Vagina (tissue), 2 donors: ENCODE measurements around the gene PDE8A. TPM values are rescaled to one million over a fixed set of nuclear protein-coding genes. Genes with fewer than 3 reads are reported as not detected.

Experiments used
- DNase-seq, 2 donors: peaks; one replicate each; pipeline ENCODE4 v3.0.0-alpha.2; 2017; ENCODE audit errors: extremely low spot score in 2 of 2
- H3K27ac ChIP-seq: fragments of 200-600 bp; sonication (generic); one replicate; pipeline ENCODE4 v1.5.1; 2019
- H3K27me3 ChIP-seq: fragments of 200-600 bp; sonication (generic); one replicate; pipeline ENCODE4 v1.5.1; 2019
- H3K36me3 ChIP-seq, 2 donors: fragments of 200-600 bp; sonication (generic); one replicate each; pipeline ENCODE4 v1.5.1; 2017 to 2019
- H3K4me1 ChIP-seq: fragments of 200-600 bp; sonication (generic); one replicate; pipeline ENCODE4 v1.5.1; 2019
- H3K4me3 ChIP-seq, 2 donors: fragments of 200-600 bp; sonication (generic); 1 replicate in 1 of 2; 2 replicates in 1 of 2; pipeline ENCODE4 v1.5.1; 2016 to 2019
- H3K9me3 ChIP-seq: fragments of 200-600 bp; sonication (generic); one replicate; pipeline ENCODE4 v1.5.1; 2019
- POLR2A ChIP-seq, 2 donors: fragments of 450-650 bp; IDR thresholded peaks; one replicate each; pipeline ENCODE4 v1.6.1; 2017; ENCODE audit warnings: antibody characterized with exemption in 2 of 2, mild to moderate bottlenecking in 2 of 2, moderate library complexity in 2 of 2
- POLR2AphosphoS5 ChIP-seq, 2 donors: sonication (generic); formaldehyde crosslinking; IDR thresholded peaks; one replicate each; pipeline ENCODE4 v1.9.0; 2017; ENCODE audit warnings: antibody characterized with exemption in 2 of 2, mild to moderate bottlenecking in 2 of 2, low read depth in 1 of 2; ENCODE audit not compliant: insufficient read depth in 1 of 2
- intact Hi-C: fragments of 100-400 bp; cut with DNase I; formaldehyde crosslinking; loops from one replicate; pipeline ENCODE4 v1.15.1; 2023
- total RNA-seq: library from RNA; depleted of rRNA; stranded (reverse); fragments of >200 nt; gene quantifications from one replicate; pipeline ENCODE4 v1.2.3, GENCODE V29; 2016
- TF ChIP-seq, protein P1 (sequence below), 3 experiments: fragments of 450-650 bp in 2 of 3; fragments of 200-600 bp in 1 of 3; sonication (generic) in 1 of 3; IDR thresholded peaks; one replicate each; pipeline ENCODE4 v1.5.1; 2017 to 2019; ENCODE audit warnings: antibody characterized with exemption in 3 of 3, mild to moderate bottlenecking in 2 of 3, moderate library complexity in 2 of 3

PDE8A gene, protein sequence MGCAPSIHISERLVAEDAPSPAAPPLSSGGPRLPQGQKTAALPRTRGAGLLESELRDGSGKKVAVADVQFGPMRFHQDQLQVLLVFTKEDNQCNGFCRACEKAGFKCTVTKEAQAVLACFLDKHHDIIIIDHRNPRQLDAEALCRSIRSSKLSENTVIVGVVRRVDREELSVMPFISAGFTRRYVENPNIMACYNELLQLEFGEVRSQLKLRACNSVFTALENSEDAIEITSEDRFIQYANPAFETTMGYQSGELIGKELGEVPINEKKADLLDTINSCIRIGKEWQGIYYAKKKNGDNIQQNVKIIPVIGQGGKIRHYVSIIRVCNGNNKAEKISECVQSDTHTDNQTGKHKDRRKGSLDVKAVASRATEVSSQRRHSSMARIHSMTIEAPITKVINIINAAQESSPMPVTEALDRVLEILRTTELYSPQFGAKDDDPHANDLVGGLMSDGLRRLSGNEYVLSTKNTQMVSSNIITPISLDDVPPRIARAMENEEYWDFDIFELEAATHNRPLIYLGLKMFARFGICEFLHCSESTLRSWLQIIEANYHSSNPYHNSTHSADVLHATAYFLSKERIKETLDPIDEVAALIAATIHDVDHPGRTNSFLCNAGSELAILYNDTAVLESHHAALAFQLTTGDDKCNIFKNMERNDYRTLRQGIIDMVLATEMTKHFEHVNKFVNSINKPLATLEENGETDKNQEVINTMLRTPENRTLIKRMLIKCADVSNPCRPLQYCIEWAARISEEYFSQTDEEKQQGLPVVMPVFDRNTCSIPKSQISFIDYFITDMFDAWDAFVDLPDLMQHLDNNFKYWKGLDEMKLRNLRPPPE
- 33.9 TPM for total RNA-seq

DNA sequence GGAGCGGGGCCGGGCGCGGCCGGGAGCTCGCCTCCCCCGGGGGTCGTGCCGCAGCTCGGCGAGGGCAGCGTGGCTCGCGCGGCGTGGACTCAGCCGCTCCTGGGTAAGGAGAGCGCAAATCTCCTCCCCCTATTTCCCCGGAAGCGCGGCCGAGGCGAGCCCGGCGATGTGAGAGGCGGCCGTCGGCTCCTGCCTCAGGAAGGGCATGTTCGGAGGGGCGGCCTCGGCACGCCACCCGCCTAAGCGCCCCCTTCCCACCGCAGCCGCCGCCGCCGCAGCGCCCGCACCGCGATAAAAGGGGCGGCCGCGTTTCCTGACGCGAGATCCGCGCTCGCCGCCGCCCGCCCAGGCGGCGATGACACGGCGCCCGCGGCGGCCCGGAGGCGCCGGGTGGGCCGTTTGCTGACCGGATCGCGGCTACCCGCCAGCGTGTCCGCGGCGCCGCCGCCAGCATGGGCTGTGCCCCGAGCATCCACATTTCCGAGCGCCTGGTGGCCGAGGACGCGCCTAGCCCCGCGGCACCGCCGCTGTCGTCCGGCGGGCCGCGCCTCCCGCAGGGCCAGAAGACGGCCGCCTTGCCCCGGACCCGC, at the start of gene PDE8A:
Gene PDE8A (plus strand): TSS at position 146 of the 590 bp plus-strand sequence. CDS start 307 bp downstream, at position 453.
- Histone ChIP-seq H3K4me1 (peaks cover 43% of the 10 kb centered on the region), H3K27ac (peak within 1 kb of the TSS; percentile 98), H3K27me3 (no peaks in the 10 kb centered on the region), H3K36me3 (no peaks in the 10 kb centered on the region), H3K4me3 (peak within 1 kb of the TSS; percentile 84 to 98), H3K9me3 (no peaks in the 10 kb centered on the region)
- intact Hi-C loops, result no loop called here
- DNase-seq, result no peak
- TF ChIP-seq, protein P1, sequence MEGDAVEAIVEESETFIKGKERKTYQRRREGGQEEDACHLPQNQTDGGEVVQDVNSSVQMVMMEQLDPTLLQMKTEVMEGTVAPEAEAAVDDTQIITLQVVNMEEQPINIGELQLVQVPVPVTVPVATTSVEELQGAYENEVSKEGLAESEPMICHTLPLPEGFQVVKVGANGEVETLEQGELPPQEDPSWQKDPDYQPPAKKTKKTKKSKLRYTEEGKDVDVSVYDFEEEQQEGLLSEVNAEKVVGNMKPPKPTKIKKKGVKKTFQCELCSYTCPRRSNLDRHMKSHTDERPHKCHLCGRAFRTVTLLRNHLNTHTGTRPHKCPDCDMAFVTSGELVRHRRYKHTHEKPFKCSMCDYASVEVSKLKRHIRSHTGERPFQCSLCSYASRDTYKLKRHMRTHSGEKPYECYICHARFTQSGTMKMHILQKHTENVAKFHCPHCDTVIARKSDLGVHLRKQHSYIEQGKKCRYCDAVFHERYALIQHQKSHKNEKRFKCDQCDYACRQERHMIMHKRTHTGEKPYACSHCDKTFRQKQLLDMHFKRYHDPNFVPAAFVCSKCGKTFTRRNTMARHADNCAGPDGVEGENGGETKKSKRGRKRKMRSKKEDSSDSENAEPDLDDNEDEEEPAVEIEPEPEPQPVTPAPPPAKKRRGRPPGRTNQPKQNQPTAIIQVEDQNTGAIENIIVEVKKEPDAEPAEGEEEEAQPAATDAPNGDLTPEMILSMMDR (IDR thresholded peaks at IDR 0.05), result no peak
- TF ChIP-seq POLR2A (IDR thresholded peaks at IDR 0.05) (no peak), POLR2AphosphoS5 (IDR thresholded peaks at IDR 0.05; ENCODE audit: insufficient read depth in 1 of 2, low read depth in 1 of 2) (no peak)

DNA sequence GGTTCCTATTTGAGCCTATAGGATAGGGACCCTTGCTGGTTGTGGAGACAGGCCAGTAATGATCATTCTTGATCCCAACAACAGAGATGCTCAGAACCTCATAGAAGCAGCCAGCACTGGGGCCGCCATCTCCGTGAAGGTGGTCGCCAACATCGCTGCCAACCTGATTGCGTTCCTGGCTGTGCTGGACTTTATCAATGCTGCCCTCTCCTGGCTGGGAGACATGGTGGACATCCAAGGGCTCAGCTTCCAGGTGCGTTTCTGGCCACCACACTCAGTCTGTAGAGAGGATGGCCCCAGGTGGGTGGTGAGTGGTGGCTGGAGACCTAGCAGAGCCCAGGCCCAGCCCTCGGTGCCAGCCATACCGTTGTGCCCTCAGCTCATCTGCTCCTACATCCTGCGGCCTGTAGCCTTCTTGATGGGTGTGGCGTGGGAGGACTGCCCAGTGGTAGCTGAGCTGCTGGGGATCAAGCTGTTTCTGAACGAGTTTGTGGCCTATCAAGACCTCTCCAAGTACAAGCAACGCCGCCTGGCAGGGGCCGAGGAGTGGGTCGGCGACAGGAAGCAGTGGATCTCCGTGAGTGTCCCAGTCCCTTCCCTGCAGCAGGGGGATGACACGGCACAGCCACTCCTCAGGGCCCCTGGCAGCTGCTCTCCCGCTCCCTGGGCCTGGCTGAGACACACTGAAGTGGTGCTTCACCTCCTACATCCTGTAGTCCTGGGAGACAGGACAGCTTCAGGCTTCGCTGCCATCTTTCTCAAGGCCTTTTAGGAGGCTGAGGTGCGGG, 46.5 kb upstream of the PDE8A start:
- H3K4me1 ChIP-seq, result no peaks in the 10 kb centered on the region
- H3K4me3 ChIP-seq, result no peak overlapping the region
- H3K27ac ChIP-seq, result no peak overlapping the region
- H3K36me3 ChIP-seq, result no peaks in the 10 kb centered on the region
- intact Hi-C loops, result no loop called here
- no peaks in the 10 kb centered on the region for H3K9me3 ChIP-seq
- H3K27me3 ChIP-seq, result no peaks in the 10 kb centered on the region
- TF ChIP-seq POLR2A (IDR thresholded peaks at IDR 0.05), result no peak
- DNase-seq, result no peak

DNA sequence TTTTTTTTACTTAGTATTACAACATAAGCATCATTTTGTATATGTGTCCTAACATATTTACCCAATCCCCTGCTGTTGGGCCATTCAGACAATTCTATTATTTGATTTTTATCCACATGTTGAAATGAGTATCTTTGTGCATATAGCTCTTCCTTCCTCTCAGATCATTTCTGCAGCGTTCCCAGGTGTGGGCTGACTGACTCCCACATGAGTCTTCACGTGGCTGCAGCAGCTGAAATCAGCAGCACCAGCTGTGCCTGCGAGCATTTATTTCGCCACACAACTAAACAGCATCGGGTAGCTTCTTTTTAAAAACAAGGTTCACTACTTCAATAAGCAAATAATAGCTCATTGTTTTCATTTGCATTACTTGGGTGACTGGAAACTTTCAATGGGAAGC, 44.5 kb upstream of the PDE8A start:
- H3K4me3 ChIP-seq, result no peak overlapping the region
- DNase-seq, result no peak
- H3K27me3 ChIP-seq, result no peaks in the 10 kb centered on the region
- no peaks in the 10 kb centered on the region for H3K4me1 ChIP-seq
- H3K9me3 ChIP-seq, result no peaks in the 10 kb centered on the region
- intact Hi-C loops, result no loop called here
- no peaks in the 10 kb centered on the region for H3K36me3 ChIP-seq
- no peak overlapping the region for H3K27ac ChIP-seq
- no peak for TF ChIP-seq POLR2AphosphoS5 (IDR thresholded peaks at IDR 0.05; ENCODE audit: insufficient read depth in 1 of 2, low read depth in 1 of 2)
- TF ChIP-seq, protein P1 (IDR thresholded peaks at IDR 0.05), result no peak
- no peak for TF ChIP-seq POLR2A (IDR thresholded peaks at IDR 0.05)

DNA sequence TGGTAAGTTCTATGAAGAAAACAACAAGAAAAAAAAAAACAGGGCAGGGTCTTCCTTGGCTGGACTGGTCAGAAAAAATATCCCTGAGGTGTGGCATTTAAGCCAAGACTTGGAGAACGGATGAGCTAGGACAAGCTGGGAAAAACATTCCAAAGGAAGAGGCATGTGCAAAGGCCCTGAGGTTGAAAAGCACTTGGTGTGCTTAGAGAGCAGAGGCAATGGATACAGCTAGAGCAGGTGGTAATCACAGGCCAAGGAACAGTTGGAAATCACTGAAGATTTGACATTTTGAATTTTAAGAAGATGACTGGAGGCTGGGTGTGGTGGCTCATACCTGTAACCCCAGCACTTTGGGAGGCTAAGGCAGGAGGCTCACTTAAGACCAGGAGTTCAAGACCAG, 42.9 kb upstream of the PDE8A start:
- H3K27me3 ChIP-seq, result no peaks in the 10 kb centered on the region
- H3K27ac ChIP-seq, result no peak overlapping the region
- no peaks in the 10 kb centered on the region for H3K4me1 ChIP-seq
- intact Hi-C loops, result no loop called here
- no peaks in the 10 kb centered on the region for H3K36me3 ChIP-seq
- no peak overlapping the region for H3K4me3 ChIP-seq
- no peaks in the 10 kb centered on the region for H3K9me3 ChIP-seq
- TF ChIP-seq POLR2A (IDR thresholded peaks at IDR 0.05) (no peak), POLR2AphosphoS5 (IDR thresholded peaks at IDR 0.05; ENCODE audit: insufficient read depth in 1 of 2, low read depth in 1 of 2) (no peak)
- TF ChIP-seq, protein P1 (IDR thresholded peaks at IDR 0.05), result no peak
- no peak for DNase-seq

DNA sequence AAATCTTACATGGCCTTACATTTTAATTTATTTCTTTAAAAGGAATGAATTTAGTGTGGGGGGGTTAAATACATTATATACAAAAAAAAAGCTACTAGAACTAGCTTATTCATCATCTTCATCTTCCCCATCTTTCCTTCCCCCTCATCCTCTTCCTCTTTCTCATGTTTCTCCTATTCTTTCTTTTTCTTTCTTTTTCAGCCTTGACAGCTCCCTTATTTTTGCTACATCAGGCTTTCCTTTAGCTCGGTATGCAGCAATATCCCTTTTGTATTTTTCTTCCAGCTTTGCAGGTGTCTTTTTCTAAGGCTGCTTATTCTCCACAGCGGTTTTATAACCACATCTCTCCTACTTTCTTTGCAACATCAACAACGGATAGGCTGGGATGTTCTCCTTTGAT, 41.3 kb upstream of the PDE8A start:
- TF ChIP-seq, protein P1 (IDR thresholded peaks at IDR 0.05), result no peak
- Histone ChIP-seq H3K36me3 (no peaks in the 10 kb centered on the region), H3K27me3 (no peaks in the 10 kb centered on the region), H3K27ac (no peak overlapping the region), H3K4me3 (no peak overlapping the region), H3K9me3 (no peaks in the 10 kb centered on the region), H3K4me1 (no peaks in the 10 kb centered on the region)
- intact Hi-C loops, result no loop called here
- no peak for DNase-seq
